Ascending aorta (tissue), 2 donors: Measurements from ENCODE around the gene PYGB. TPM values are rescaled to one million over a fixed set of nuclear protein-coding genes. Genes with fewer than 3 reads are reported as not detected.
A peak's percentile ranks its signal among the peaks of the same experiment; 100 is the strongest.

ENCODE experiments used
- DNase-seq, 2 donors: peaks; one replicate each; pipeline ENCODE4 v3.0.0-alpha.2; 2019; ENCODE audit warnings: low spot score in 2 of 2
- H3K27ac ChIP-seq, 2 donors: fragments of 200-600 bp; sonication (generic); one replicate each; pipeline ENCODE4 v1.5.1; 2016 to 2017; ENCODE audit warnings: mild to moderate bottlenecking in 1 of 2
- H3K27me3 ChIP-seq: fragments of 200-600 bp; sonication (generic); one replicate; pipeline ENCODE4 v1.5.1; 2017
- H3K36me3 ChIP-seq, 2 donors: fragments of 200-600 bp; sonication (generic); one replicate each; pipeline ENCODE4 v1.5.1; 2016
- H3K4me1 ChIP-seq, 2 donors: fragments of 200-600 bp; sonication (generic); one replicate each; pipeline ENCODE4 v1.5.1; 2016 to 2017; ENCODE audit warnings: mild to moderate bottlenecking in 1 of 2
- H3K4me3 ChIP-seq, 2 donors: fragments of 200-600 bp; sonication (generic); one replicate each; pipeline ENCODE4 v1.5.1; 2016 to 2017; ENCODE audit warnings: mild to moderate bottlenecking in 1 of 2
- H3K9me3 ChIP-seq, 2 donors: fragments of 200-600 bp; sonication (generic); one replicate each; pipeline ENCODE4 v1.5.1; 2016
- CTCF ChIP-seq, 3 experiments: fragments of 200-600 bp in 2 of 3; fragments of 450-650 bp in 1 of 3; sonication (generic) in 2 of 3; IDR thresholded peaks; one replicate each; pipeline ENCODE4 v1.5.1; 2016 to 2019; ENCODE audit warnings: antibody characterized with exemption in 3 of 3, mild to moderate bottlenecking in 1 of 3, moderate library complexity in 1 of 3
- intact Hi-C: fragments of 100-400 bp; cut with DNase I; formaldehyde crosslinking; loops from one replicate; pipeline ENCODE4 v1.15.1; 2023
- total RNA-seq: library from RNA; depleted of rRNA; stranded (reverse); fragments of >200 nt; gene quantifications from one replicate; pipeline ENCODE4 v1.1.0, GENCODE V29; 2016

Gene PYGB
- total RNA-seq, 1 donor from 2014 or later = 125 TPM

- intact Hi-C loops = loop anchor here (5.0 to 10.0 kb wide), 2 partner anchors 45 to 402 kb away; partner anchors contain the start of genes PYGB and ZNF337
- Histone ChIP-seq H3K4me3 (no peak overlapping the region), H3K27ac (no peak overlapping the region), H3K9me3 (no peaks in the 10 kb centered on the region), H3K27me3 (no peaks in the 10 kb centered on the region), H3K4me1 (peaks cover 7 to 27% of the 10 kb centered on the region in 2 donors), H3K36me3 (peaks cover 49 to 75% of the 10 kb centered on the region in 2 donors)
- no peak for TF ChIP-seq CTCF (IDR thresholded peaks at IDR 0.05)
- no peak for DNase-seq
Measured at GRCh38 chr20:25292176-25292891, 44.4 kb downstream of the PYGB start.

- no peak for DNase-seq
- Histone ChIP-seq H3K27me3 (no peaks in the 10 kb centered on the region), H3K27ac (peak overlapping the region; percentile 32 to 64), H3K4me1 (peaks cover 7 to 27% of the 10 kb centered on the region in 2 donors), H3K9me3 (no peaks in the 10 kb centered on the region), H3K36me3 (peaks cover 40 to 75% of the 10 kb centered on the region in 2 donors), H3K4me3 (no peak overlapping the region)
- no peak for TF ChIP-seq CTCF (IDR thresholded peaks at IDR 0.05)
- intact Hi-C loops = loop anchor here (5.0 to 10.0 kb wide), 2 partner anchors 46 to 401 kb away; partner anchors contain the start of genes PYGB and ZNF337
Measured at GRCh38 chr20:25293507-25293906, 45.6 kb downstream of the PYGB start.

- no peak overlapping the region for H3K4me3 ChIP-seq
Measured at GRCh38 chr20:25293910-25294458, 46.1 kb downstream of the PYGB start.

GRCh38 chr20:25294459-25295385 lies 46.8 kb downstream of the PYGB start:
- H3K27ac ChIP-seq = peak overlapping the region; percentile 61 to 64
- peaks cover 34 to 69% of the 10 kb centered on the region in 2 donors for H3K36me3 ChIP-seq

More at GRCh38 chr20:25293910-25294458, 46.1 kb downstream of the PYGB start:
- DNase-seq = no peak
- H3K27ac ChIP-seq = peak overlapping the region; percentile 61 to 64
- peaks cover 7 to 27% of the 10 kb centered on the region in 2 donors for H3K4me1 ChIP-seq
- no peak for TF ChIP-seq CTCF (IDR thresholded peaks at IDR 0.05)
- H3K27me3 ChIP-seq = no peaks in the 10 kb centered on the region
- intact Hi-C loops = loop anchor here (2.0 to 10.0 kb wide), 5 partner anchors 47 to 401 kb away; partner anchors contain the start of genes ABHD12, APMAP, PYGB and ZNF337
- H3K36me3 ChIP-seq = peaks cover 35 to 75% of the 10 kb centered on the region in 2 donors
- no peaks in the 10 kb centered on the region for H3K9me3 ChIP-seq

More at GRCh38 chr20:25294459-25295385, 46.8 kb downstream of the PYGB start:
- Histone ChIP-seq H3K9me3 (no peaks in the 10 kb centered on the region), H3K4me1 (peaks cover 7 to 27% of the 10 kb centered on the region in 2 donors), H3K27me3 (no peaks in the 10 kb centered on the region), H3K4me3 (no peak overlapping the region)
- DNase-seq = no peak
- intact Hi-C loops = loop anchor here (2.0 to 10.0 kb wide), 7 partner anchors 47 to 400 kb away; partner anchors contain the start of genes ABHD12, ACSS1, APMAP and ENTPD6
- TF ChIP-seq CTCF (IDR thresholded peaks at IDR 0.05) = peak; percentile 57 to 80 (median 66)
